Stimulated activated memory B cell treated with anti-CD40 and anti-IgM and Interleukin-4, amounts not matched to agents 10 μg/mL and 1 μg/mL and 100 μg/mL, for 72 hours (primary cell): Measurements from ENCODE around the gene DCAF8.

Experiments
- ATAC-seq: fragments of 150-1000 bp; cut with Tn5 transposase; 2 replicates; pipeline ENCODE4 v1.10.0; 2021
- H3K27ac Mint-ChIP-seq: one replicate; pipeline ENCODE4 v1.8.0; 2022; ENCODE audit warnings: mild to moderate bottlenecking, mixed read lengths
- H3K27me3 Mint-ChIP-seq: one replicate; pipeline ENCODE4 v1.8.0; 2022; ENCODE audit warnings: mixed read lengths
- H3K36me3 Mint-ChIP-seq: one replicate; pipeline ENCODE4 v1.8.0; 2022; ENCODE audit warnings: mixed read lengths
- H3K4me1 Mint-ChIP-seq: one replicate; pipeline ENCODE4 v1.8.0; 2022; ENCODE audit warnings: mixed read lengths
- H3K4me3 Mint-ChIP-seq: one replicate; pipeline ENCODE4 v1.8.0; 2022; ENCODE audit warnings: mild to moderate bottlenecking, moderate library complexity, mixed read lengths
- H3K9me3 Mint-ChIP-seq: one replicate; pipeline ENCODE4 v1.8.0; 2022; ENCODE audit warnings: mixed read lengths

Gene DCAF8

GRCh38 chr1:160206421-160207117 is 55.8 kb downstream of the DCAF8 start:
- Mint-ChIP-seq H3K27me3 (no peaks in the 10 kb centered on the region), H3K4me3 (peak overlapping the region; percentile 86), H3K27ac (peak overlapping the region; percentile 78), H3K36me3 (peaks cover 38% of the 10 kb centered on the region), H3K9me3 (peaks cover 3% of the 10 kb centered on the region), H3K4me1 (peaks cover 67% of the 10 kb centered on the region)
- ATAC-seq = no peak

DNA sequence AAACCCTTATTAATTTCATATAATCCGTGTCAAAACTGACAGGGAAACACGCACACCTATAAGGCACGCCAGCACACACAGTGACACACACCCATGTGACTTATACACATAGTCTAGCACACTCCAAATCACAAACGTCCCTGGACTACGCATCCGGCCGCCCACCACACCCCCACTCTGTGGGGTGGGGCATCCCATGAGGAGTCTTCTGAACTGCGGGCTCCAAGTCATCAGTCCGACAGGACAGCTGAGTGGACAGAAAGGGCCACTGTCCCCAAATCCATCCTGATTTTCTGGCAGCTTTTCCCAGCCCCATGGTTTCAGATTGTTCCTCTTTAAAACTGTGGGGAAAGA is 56.3 kb downstream of the DCAF8 start:
- peak overlapping the region; percentile 78 for H3K27ac Mint-ChIP-seq
- H3K9me3 Mint-ChIP-seq = peaks cover 3% of the 10 kb centered on the region
- peaks cover 67% of the 10 kb centered on the region for H3K4me1 Mint-ChIP-seq
- H3K36me3 Mint-ChIP-seq = peaks cover 33% of the 10 kb centered on the region
- H3K27me3 Mint-ChIP-seq = no peaks in the 10 kb centered on the region
- ATAC-seq = peak; percentile 64
- peak overlapping the region; percentile 86 for H3K4me3 Mint-ChIP-seq

DNA sequence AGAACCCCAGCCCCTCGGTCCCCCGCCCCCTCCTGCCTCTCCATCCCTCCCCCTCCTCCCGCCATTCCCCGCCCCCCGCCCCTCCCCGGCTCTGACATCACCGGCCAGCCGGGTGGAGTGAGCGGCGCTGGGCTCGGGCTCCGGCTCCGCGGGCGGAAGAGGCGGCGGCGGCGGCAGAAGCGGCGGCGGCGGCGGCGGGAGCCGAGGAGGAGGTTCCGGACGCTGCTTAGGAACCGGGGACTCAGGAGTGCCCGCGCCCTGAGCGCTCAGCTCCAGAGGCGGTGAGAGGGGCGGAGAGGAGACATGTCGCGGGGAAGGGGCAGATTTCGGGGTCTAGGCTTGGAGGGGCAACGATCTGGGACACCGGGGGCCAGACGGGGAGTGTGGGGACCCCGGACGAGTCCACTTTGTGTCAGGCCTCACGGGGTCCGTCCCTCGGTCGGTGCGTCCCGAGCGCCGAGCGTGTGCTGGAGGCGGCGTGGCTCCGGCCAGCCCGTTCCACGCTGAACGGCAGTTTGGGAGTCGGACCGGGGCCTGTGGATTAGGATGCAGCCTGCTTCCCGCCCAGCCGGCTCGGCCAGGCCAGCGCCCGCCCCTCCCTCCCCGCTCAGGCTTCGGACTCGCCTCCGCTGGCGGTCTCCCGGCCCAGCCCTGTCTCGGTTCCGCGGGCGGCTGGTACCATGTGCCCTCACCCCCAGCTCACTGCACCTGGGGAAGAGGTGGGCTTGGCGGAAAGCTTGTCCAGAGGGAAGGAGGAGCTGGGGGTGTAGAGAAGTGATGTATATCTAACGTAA is 56.9 kb downstream of the DCAF8 start, which contains the start of gene PEA15:
Gene PEA15 (plus strand): TSS at position 143 of the 794 bp plus-strand sequence. CDS start 6,161 bp downstream, outside the sequence.
- peaks cover 69% of the 10 kb centered on the region for H3K4me1 Mint-ChIP-seq
- peak within 1 kb of the TSS; percentile 78 for H3K27ac Mint-ChIP-seq
- peaks cover 3% of the 10 kb centered on the region for H3K9me3 Mint-ChIP-seq
- peaks cover 33% of the 10 kb centered on the region for H3K36me3 Mint-ChIP-seq
- ATAC-seq = peak; percentile 81
- H3K4me3 Mint-ChIP-seq = peak within 1 kb of the TSS; percentile 86
- H3K27me3 Mint-ChIP-seq = no peaks in the 10 kb centered on the region

DNA sequence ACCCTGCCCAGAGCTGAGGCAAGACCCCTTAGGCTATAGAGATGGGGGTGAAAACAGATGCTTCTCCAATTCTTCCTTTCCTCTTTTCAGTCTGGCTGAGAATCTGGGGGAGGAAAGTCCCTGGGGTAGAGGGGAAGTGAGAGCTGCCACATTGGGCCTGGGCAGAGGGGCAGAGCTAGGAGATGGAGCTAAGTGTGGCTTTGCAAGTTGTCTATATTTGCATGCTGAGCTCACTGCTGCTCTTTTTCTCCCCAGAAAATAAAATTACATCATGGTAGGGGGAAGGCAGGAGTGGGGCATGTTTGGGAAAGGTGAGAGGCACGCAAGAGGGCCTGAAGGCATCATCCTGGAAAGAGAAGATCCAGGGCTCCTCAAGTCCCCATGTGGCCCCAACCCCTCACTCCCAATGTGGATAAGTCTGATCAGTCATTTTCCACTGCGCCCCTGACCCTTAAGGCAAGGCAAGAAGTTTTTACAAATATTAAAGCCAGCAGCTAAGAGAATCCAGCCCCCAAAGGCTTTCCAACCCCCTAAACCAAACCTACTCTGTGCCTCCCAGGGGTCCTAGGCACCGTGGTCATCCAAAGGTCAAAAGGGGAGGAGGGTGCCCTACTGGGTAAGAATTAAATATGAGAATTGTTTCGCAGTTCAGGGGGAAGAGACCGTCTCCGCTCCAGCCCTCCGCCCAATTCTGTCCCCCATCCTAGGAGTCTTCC is 57.7 kb downstream of the DCAF8 start:
- Mint-ChIP-seq H3K4me1 (peaks cover 65% of the 10 kb centered on the region), H3K4me3 (peak overlapping the region; percentile 86), H3K27me3 (no peaks in the 10 kb centered on the region), H3K27ac (peak overlapping the region; percentile 78), H3K9me3 (peaks cover 3% of the 10 kb centered on the region), H3K36me3 (peaks cover 28% of the 10 kb centered on the region)
- peak; percentile 86 for ATAC-seq

DNA sequence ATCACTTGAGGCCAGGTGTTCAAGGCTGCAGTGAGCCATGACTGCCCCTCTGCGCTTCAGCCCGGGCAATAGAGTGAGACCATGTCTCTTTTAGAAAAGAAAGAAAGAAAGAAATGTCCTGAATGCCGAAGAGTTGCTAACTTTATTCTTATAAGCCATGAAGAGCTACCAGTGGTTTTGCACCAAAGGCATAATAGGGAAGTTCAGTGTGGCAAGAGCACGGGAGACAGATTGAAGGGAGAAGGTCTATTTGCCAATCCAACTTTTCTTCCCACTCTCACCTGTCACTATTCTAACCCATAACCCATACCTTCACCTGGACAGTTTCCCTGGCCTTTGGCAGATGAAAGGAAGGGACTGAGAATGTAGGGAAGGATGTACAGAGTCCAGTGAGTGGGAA is 61.6 kb downstream of the DCAF8 start:
- H3K9me3 Mint-ChIP-seq = peaks cover 3% of the 10 kb centered on the region
- peaks cover 28% of the 10 kb centered on the region for H3K4me1 Mint-ChIP-seq
- no peaks in the 10 kb centered on the region for H3K27me3 Mint-ChIP-seq
- H3K4me3 Mint-ChIP-seq = no peak overlapping the region
- ATAC-seq = no peak
- no peaks in the 10 kb centered on the region for H3K36me3 Mint-ChIP-seq
- H3K27ac Mint-ChIP-seq = peak overlapping the region; percentile 67

- H3K27me3 Mint-ChIP-seq = no peaks in the 10 kb centered on the region
- H3K27ac Mint-ChIP-seq = no peak overlapping the region
- no peaks in the 10 kb centered on the region for H3K36me3 Mint-ChIP-seq
- no peaks in the 10 kb centered on the region for H3K9me3 Mint-ChIP-seq
- H3K4me3 Mint-ChIP-seq = no peak overlapping the region
- H3K4me1 Mint-ChIP-seq = peaks cover 8% of the 10 kb centered on the region
- ATAC-seq = no peak
Observed at GRCh38 chr1:160197231-160197630, 65.1 kb downstream of the DCAF8 start.

DNA sequence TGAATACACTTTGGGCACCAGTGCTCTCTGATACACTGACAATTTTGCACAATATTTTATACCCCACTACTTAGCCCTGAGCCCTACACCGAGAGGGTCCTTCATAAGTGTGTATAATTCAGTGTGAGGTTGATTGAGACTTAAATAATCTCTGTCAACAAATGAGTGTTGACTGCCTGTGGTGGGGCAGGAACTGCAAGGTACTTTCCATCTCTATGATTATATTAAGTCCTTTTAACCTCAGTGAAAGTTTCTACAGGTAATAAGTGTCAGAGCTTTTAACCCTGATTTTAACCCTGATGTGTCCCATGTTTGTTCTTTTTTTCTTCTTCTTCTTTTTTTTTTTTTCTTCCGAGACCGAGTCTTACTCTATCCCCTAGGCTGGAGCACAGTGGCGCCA is 66.2 kb downstream of the DCAF8 start:
- no peak for ATAC-seq

DNA sequence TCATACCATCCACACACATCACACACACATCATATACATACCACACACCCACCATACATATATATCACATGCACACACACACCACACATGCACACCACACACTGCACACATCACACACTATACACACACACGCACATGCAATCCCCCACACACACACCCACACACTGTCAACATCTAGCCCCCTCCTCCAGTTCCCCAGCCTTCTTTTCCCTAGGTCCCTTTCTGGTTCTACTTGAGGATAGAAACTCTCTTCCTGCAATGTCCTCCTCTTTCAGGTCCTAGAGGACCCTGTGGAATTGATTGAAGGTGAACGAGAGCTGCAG is 67.7 kb downstream of the DCAF8 start:
- H3K36me3 Mint-ChIP-seq = no peaks in the 10 kb centered on the region
- no peak overlapping the region for H3K4me3 Mint-ChIP-seq
- H3K27me3 Mint-ChIP-seq = no peaks in the 10 kb centered on the region
- H3K27ac Mint-ChIP-seq = no peak overlapping the region
- ATAC-seq = no peak
- no peaks in the 10 kb centered on the region for H3K9me3 Mint-ChIP-seq
- H3K4me1 Mint-ChIP-seq = no peaks in the 10 kb centered on the region

More for the DNA sequence above, 66.2 kb downstream of the DCAF8 start:
- Mint-ChIP-seq H3K27ac (no peak overlapping the region), H3K27me3 (no peaks in the 10 kb centered on the region), H3K4me3 (no peak overlapping the region), H3K9me3 (no peaks in the 10 kb centered on the region), H3K36me3 (no peaks in the 10 kb centered on the region), H3K4me1 (peaks cover 8% of the 10 kb centered on the region)

DNA sequence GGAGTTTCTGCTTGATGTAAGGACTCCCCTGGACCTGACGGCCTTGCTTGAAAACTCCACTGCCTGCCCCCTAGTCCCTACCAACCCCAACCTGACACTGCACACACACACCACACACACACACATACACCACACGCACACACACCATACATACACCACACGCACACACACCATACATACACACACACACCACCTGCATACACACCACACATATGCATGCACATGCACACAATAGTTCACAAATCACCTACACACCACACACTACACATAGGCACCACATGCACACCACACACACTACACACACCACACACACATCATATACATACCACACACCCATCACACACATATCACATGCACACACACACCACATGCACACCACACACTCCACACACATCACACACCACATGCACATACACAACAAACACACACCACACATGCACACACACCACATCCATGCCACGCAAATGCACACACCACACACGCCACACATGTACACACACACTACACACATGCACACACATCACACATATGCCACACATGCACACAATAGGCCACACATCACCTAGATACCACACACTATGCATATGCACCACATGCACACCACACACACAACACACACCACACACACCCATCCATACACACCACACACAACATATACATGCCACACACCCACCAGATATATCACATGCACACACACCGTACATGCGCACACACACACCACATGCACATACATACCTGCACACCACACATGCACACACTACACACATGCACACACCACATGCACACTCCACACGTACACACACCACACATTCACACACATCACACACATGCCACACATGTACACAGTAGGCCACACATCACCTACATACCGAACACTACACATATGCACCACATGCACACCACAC is 68.3 kb downstream of the DCAF8 start:
- ATAC-seq = no peak
- Mint-ChIP-seq H3K27me3 (no peaks in the 10 kb centered on the region), H3K4me1 (no peaks in the 10 kb centered on the region), H3K4me3 (no peak overlapping the region), H3K27ac (no peak overlapping the region), H3K9me3 (no peaks in the 10 kb centered on the region), H3K36me3 (no peaks in the 10 kb centered on the region)

- H3K9me3 Mint-ChIP-seq = no peaks in the 10 kb centered on the region
- no peak overlapping the region for H3K4me3 Mint-ChIP-seq
- no peaks in the 10 kb centered on the region for H3K4me1 Mint-ChIP-seq
- no peak overlapping the region for H3K27ac Mint-ChIP-seq
- H3K36me3 Mint-ChIP-seq = no peaks in the 10 kb centered on the region
- peak; percentile 81 for ATAC-seq
- no peaks in the 10 kb centered on the region for H3K27me3 Mint-ChIP-seq
Observed at GRCh38 chr1:160193091-160193819, 69.1 kb downstream of the DCAF8 start.

DNA sequence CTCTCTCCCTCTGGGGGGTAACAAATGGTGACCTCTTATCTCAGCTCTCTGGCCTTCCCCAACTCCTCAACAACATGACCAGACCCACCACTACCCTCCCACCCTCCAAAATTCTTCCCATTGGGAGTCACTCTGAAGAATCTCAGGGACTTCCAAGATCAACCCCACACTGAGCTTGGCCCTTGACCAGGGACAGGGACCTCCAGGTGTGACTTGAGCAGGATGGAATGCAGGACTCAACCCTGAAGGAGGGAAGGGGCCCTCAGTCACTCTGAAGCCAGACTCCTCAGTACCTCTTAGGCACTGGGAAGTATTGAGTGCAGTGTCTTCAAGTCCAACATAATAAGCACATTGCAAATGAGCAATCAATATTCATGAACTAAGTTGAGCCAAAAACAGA is 70.1 kb downstream of the DCAF8 start:
- ATAC-seq = no peak
- no peak overlapping the region for H3K4me3 Mint-ChIP-seq
- no peaks in the 10 kb centered on the region for H3K27me3 Mint-ChIP-seq
- H3K9me3 Mint-ChIP-seq = no peaks in the 10 kb centered on the region
- H3K4me1 Mint-ChIP-seq = no peaks in the 10 kb centered on the region
- no peaks in the 10 kb centered on the region for H3K36me3 Mint-ChIP-seq
- no peak overlapping the region for H3K27ac Mint-ChIP-seq

DNA sequence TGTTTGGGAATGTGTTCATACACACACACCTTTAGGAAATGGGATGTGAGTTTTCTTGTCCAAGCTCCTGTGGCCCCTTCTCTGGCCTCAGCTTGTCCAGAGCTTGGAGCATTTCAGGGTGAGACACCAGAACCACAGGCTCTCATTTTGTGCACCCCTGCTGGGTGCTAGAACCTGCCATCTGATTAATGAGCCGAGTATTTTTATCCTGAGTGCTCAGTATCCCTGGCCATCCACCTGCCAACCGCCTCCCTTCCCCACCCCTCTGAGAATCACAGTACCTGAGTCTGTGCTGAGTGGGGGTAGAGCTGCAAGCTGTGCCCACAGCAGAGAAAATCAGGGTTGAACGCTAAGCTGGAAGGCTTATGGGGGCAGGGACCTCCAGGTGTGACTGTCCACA is 70.6 kb downstream of the DCAF8 start:
- Mint-ChIP-seq H3K4me3 (no peak overlapping the region), H3K4me1 (no peaks in the 10 kb centered on the region), H3K27ac (no peak overlapping the region), H3K36me3 (no peaks in the 10 kb centered on the region), H3K27me3 (peaks cover 3% of the 10 kb centered on the region), H3K9me3 (no peaks in the 10 kb centered on the region)
- ATAC-seq = no peak

GRCh38 chr1:160189649-160190625 is 72.4 kb downstream of the DCAF8 start, which contains the start of gene CASQ1:
TSS of gene CASQ1 (plus strand) at chr1:160190575. CDS start at chr1:160190752, 177 bp downstream.
- H3K27ac Mint-ChIP-seq = no peak within 1 kb of the TSS
- no peak for ATAC-seq
- no peaks in the 10 kb centered on the region for H3K9me3 Mint-ChIP-seq
- no peaks in the 10 kb centered on the region for H3K4me1 Mint-ChIP-seq
- H3K36me3 Mint-ChIP-seq = no peaks in the 10 kb centered on the region
- no peak within 1 kb of the TSS for H3K4me3 Mint-ChIP-seq
- peaks cover 11% of the 10 kb centered on the region for H3K27me3 Mint-ChIP-seq
